ENCODE data around the gene S1PR4.
"Not testable (repeated sequence)": the region's sequence is repeated elsewhere in the genome, so short reads cannot be mapped to it uniquely, and the experiment has no call there.

The S1PR4 gene

DNA sequence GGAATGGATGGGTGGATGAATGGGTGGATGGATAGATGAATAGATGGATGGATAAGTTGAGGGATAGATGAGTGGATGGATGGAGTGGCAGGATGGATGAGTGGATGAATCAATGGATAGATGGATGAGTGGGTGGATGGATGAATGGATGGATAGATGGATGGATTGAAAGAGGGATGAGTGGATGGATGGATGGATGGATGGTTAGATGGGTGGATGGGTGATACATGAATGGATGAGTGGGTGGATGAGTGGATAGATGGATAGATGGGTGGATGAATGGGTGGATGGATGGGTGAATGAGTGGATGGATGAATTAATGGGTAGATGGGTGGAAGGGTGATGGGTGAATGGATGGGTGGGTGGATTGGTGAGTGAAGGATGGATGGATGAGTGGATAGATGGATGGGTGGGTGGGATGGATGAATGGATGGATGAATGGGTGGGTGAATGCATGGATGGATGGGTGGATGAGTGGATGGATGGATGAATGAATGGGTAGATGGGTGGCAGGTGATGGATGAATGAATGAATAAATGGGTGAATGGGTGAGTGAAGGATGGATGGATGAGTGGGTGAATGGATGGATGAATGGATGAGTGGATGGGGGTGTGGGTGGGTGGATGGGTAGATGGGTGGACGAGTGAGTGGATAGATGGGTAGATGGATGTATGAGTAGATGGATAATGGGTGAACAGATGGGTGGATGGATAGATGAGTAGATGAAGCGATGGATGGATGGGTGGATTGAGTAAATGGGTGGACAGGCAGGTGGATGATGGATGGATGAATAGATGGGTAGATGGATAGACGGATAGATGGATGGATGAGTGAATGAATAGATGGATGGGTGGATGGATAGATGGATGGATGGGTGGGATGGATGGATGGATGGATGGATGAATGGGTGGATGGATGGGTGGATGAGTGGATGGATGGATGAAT is 25.0 kb upstream of the S1PR4 start:
- no peak for DNase-seq

DNA sequence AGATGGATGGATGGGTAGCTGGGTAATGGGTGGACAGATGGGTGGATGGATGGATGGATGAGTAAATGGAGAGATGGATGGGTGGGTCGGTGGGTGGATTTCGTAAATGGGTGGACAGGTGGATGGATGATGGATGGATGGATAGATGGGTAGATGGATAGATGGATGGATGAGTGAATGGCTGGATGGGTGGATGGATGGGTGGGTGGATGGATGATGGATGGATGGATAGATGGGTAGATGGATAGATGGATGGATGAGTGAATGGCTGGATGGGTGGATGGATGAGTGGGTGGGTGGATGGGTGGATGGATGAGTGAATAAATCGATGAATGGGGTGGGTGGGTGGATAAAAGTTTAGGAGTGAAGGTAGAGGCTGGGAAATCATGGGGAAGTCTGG is 24.1 kb upstream of the S1PR4 start:
- DNase-seq: not testable (repeated sequence)

DNA sequence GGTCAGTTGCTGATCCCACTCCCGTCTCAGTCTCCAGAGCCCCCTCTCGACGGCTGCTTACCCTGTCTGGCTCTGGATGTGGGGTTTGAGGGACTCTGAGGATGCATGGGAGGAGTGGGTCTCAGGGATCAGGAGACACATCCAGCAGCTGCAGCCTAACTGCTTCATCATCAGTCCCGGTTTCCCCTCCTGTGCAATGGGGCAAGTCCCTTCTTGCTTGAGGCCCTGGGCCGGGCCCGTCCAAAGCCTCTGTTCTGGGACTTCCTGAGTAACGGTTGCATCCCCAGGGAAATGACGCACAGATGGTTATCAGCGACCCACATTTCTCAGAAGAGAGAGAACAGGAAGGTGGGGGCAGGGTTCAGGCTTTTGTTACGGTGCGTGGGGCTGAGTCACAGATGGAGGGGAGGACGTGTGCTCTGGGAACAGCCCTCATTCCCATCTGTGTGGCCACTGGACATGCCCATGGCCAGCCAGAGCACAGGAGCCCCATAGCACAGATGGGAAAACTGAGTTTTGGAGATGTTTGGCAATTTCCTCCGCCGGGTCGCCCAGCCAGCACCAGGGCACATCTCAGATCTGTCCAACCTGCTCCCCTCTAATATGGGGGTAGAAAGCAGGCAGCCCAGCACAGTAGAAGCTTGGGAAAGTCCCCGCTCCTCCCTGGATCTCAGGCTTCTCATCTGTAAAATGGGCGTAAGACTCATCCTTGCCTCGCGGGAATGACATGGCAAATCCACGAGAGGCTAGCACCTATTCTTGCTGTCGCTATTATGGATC is 23.4 kb upstream of the S1PR4 start:
- DNase-seq: peak; percentile 20

DNA sequence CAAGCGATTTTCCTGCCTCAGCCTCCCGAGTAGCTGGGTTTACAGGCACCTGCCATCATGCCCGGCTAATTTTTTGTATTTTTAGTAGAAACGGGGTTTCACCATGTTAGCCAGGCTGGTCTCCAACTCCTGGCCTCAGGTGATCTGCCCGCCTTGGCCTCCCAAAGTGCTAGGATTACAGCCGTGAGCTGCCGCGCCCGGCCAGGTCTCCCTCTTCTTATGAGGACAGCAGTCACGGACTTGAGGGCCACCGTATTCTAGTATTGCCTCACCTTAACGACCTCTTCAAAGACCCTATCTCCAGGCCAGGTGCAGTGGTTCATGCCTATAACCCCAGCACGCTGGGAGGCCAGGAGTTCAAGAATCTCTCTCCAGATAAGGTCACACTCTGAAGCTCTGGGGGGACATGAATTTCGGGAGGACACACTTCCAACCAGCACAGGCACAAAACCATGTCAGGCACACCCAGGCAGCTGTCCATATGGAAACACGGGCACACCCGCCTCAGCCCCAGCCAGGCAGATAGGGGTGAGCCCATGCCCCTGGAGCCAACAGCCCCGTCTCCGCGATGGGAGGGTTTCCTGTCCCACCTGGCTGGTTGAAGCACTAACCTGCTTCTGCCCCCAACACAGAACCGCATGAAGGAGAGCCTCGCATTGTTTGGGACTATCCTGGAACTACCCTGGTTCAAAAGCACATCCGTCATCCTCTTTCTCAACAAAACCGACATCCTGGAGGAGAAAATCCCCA is 21.3 kb upstream of the S1PR4 start:
- DNase-seq: no peak

DNA sequence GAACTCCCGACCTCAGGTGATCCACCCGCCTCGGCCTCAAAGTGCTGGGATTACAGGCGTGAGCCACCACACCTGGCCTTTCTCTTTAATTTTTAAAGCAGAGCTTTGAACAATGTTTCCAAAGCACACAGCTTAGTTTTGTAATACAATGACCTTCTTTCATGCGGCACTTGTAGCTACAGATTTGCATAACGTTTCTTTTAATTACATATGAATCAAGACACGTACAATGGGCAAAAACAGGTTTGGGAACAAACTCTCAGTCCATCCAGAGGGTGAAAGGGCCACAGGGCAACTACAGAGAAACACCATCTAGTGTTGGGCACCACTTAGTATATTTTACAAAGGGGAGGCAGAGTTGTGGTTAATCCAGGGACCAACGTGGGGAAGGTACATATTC is 19.0 kb upstream of the S1PR4 start:
- no peak for DNase-seq

DNA sequence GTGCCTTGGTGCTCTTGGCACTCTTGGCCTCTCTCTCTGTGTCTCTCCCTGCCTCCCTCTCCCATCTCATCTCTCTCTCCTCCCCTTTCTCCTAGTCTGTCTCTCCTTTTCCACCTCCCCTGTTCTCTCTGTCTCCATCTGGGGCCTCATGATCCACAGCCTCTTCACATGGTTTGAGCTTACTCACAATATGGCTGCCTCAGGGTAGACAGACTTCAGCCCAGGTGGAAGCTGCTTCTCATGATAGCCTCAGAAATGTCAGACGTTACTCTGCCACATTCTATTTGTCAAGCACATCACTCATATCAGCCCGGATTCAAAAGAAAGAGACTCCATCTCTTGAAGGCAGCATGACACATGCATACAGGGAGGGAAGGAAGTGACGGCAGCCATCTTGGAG is 18.4 kb upstream of the S1PR4 start:
- DNase-seq: no peak

DNA sequence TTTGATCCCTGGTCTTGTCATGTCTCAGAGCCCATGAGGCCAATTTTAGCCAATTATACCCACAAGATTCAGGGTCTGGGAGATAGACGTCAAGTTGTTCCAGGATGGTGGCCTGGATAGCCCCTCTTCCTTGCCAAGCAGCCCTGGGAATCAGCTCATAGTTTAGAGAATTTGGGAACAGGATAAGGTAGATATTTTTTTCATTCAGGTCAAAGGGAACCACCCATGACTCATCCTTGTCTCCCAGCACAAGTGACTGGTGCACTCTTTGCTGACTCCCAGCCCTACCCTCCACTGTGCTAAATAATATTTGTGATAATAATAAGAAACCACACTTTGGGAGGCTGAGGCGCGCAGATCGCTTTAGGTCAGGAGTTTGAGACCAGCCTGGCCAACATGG is 17.1 kb upstream of the S1PR4 start:
- DNase-seq: no peak

DNA sequence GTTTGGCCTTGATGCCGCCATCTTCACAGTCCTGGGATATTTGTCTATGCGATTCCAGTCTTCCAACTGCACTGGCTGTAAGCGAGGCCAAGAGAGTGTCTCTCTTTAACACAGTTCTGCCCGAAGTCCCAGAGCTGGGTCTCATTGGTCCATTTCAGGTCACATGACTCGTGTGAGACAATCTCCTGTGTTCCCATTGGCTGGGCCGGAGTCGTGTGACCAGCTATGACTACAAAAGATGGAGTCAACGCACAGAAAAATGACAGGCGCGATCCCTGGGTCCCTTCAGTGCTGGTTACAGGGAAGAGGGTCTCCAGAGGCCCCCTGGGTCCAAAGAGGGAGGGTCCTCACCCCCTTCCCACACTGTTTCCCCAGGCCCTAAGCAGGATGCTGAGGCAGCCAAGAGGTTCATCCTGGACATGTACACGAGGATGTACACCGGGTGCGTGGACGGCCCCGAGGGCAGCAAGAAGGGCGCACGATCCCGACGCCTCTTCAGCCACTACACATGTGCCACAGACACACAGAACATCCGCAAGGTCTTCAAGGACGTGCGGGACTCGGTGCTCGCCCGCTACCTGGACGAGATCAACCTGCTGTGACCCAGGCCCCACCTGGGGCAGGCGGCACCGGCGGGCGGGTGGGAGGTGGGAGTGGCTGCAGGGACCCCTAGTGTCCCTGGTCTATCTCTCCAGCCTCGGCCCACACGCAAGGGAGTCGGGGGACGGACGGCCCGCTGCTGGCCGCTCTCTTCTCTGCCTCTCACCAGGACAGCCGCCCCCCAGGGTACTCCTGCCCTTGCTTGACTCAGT is 15.9 kb upstream of the S1PR4 start:
- no peak for DNase-seq

DNA sequence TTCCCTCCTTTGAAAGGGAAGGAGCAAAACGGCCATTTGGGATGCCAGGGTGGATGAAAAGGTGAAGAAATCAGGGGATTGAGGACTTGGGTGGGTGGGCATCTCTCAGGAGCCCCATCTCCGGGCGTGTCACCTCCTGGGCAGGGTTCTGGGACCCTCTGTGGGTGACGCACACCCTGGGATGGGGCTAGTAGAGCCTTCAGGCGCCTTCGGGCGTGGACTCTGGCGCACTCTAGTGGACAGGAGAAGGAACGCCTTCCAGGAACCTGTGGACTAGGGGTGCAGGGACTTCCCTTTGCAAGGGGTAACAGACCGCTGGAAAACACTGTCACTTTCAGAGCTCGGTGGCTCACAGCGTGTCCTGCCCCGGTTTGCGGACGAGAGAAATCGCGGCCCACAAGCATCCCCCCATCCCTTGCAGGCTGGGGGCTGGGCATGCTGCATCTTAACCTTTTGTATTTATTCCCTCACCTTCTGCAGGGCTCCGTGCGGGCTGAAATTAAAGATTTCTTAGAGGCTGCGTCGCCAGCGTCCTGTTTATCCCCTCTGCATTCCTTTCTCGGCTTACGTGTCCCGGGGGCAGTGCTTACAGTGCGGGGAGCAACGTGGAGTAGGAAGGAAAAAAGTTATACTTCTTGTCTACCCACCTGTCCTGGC is 15.2 kb upstream of the S1PR4 start:
- DNase-seq: peak; percentile 19

DNA sequence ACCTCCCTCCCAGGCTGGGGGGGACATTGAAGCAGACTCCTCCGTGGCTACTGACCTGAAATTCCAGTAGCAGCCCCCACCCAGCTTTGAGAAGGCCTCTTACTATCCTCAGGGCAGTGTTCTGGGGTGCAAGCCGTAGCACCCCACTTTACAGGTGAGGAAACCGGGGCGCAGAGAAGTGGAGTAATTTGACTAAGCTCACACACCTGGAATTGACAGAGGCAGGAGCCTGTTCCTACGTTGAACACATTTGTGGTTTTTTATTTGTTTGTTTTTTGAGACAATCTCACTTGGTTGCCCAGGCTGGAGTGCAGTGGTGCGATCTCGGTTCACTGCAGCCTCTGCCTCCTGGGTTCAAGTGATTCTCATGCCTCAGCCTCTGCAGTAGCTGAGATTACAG is 14.6 kb upstream of the S1PR4 start:
- no peak for DNase-seq

DNA sequence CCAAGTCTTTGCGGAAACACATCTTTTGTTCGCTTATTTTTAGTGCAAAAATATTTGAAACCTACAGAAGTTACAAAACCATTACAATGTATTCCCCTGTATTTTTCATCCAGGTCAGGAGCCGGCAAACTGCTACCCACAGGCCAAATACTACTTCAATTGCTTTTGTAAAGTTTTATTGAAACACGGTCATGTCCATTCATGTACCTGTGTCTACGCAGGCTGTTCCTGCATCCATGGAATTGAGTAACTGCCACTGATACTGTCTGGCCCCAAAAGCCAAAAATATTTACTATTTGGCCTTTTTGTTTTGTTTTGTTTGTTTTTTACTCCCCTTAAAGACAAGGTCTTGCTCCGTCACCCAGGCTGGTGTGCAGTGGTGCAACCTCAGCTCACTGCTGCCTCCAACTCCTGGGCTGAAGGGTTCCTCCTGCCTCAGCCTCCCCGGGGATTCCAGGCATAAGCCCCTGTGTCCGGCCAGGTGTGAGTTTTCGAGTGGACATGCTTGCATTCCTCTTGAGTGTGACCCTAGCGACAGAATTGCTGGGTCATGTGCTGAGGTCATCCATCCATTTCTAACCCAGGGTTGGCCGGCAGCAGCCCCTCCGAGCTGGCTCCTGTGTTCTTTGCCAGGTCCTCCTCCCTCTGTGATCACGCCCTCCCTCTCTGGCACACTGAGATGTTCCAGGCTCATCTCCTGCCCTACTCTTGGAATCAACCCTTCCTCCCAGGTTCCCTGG is 10.9 kb upstream of the S1PR4 start:
- DNase-seq: no peak

DNA sequence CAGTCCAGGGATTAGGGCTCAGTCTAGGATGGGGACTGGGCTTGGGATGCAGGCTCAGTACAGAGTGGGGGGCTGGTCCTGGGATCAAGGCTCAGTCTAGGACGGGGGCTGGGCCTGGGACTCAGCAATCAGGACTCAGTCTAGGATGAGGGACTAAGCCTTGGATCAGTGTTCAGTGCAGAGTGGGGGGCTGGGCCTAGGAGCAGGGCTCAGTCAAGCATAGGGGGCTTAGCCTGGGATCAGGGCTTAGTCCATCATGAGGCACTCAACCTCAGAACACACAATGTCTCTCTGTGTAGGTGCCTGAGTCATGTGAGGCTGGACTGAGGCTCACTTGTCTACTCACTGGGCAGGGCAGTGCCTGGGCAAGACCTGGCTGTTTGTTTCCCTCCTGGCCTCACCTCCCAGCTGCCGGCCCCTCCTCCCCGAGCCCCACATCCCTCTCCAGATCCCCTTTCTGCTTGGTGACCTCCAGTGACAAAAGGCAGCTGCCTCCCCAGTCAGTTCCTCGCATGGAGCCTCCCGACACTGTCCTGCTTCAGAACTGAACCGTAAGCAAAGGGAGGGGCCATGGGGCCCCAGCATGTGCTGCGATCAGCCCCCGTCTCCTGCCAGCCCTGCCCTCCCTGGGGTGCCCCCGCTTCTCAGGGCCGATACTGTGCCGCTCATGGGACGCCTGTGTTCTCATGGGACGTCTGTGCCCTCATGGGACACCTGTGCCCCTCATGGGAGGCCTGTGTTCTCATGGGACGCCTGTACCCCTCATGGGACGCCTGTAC is 6.5 kb upstream of the S1PR4 start:
- DNase-seq: no peak

DNA sequence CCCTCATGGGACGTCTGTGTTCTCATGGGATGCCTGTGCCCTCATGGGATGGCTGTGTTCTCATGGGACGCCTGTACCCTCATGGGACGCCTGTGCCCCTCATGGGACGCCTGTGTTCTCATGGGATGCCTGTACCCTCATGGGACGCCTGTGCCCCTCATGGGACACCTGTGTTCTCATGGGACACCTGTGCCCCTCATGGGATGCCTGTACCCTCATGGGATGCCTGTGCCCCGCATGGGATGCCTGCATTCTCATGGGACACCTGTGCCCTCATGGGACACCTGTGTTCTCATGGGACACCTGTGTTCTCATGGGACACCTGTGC is 5.9 kb upstream of the S1PR4 start:
- DNase-seq: not testable (repeated sequence)

DNA sequence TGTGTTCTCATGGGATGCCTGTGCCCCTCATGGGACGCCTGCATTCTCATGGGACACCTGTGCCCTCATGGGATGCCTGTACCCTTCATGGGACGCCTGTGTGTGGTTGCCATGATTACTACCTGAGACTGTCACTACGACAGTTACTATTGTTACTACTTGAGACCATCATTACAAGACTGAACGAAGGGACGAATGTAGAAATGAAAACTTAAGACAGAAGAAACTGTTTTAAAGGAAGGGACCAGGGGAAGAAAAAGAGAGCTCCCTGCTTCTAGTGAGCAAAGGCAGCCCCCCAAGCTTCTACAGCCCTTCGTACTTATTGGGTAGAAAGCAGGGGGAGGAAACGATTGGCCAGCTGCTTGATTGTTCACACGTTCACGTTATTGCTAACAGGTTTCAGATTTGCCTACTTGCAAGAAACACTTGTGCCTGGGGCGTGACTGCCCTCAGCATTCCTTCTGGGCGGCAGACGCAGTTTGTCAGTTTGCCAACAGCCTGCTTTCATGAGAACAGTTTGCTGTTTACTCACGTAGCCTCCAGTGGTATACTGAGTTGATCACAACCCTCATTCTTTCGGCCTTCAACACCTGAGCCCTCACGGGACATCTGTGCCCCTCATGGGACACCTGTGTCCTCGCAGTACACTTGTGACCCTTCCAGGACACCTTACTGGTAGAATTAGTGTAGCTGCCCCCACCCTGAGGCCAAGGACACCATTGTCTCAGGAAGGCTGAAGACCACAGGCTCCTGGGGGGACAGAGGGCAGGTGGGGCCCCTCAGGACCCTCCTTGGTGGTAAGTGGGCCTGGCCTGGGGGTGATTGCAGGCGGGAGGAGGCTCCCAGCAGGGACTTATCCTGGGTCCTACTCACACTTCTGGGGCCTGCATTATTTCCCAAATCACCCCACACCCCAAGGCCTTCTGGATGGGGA is 2.5 kb upstream of the S1PR4 start:
- DNase-seq: no peak

DNA sequence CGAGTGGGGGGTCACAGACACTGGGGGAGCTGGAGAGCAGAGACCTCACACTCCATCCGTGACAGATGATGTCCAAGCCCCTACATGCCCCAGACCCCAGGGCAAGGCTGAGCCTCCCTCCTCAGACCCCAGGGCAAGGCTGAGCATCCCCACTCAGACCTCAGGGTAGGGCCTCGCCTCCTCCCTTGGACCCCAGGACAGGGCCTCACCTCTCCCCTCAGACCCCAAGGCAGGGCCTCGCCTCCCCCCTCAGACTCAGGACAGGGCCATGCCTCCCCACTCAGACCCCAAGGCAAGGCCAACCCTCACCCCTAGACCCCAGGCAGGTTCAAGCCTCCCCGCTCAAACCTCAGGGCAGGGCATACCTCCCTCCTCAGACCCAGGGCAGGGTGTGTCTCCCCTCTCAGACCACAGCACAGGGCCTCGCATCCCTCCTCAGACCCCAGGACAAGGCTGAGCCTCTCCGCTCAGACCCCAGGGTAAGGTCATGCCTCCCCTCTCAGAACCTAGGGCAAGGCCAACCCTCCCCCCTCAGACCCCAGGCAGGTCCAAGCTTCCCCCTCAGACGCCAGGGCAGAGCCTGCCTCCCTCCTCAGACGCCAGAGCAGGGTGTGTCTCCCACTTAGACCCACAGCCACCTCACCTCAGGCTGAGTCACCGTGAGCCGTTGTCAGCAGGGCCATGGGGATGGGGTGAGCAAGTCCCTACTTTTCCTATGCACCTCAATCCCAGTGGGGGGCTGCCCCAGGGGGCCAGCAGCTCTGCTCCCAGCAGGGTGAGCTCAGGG is 1.7 kb upstream of the S1PR4 start:
- DNase-seq: no peak

DNA sequence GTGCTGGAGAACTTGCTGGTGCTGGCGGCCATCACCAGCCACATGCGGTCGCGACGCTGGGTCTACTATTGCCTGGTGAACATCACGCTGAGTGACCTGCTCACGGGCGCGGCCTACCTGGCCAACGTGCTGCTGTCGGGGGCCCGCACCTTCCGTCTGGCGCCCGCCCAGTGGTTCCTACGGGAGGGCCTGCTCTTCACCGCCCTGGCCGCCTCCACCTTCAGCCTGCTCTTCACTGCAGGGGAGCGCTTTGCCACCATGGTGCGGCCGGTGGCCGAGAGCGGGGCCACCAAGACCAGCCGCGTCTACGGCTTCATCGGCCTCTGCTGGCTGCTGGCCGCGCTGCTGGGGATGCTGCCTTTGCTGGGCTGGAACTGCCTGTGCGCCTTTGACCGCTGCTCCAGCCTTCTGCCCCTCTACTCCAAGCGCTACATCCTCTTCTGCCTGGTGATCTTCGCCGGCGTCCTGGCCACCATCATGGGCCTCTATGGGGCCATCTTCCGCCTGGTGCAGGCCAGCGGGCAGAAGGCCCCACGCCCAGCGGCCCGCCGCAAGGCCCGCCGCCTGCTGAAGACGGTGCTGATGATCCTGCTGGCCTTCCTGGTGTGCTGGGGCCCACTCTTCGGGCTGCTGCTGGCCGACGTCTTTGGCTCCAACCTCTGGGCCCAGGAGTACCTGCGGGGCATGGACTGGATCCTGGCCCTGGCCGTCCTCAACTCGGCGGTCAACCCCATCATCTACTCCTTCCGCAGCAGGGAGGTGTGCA is 587 bp downstream of the S1PR4 start:
- no peak for DNase-seq

DNA sequence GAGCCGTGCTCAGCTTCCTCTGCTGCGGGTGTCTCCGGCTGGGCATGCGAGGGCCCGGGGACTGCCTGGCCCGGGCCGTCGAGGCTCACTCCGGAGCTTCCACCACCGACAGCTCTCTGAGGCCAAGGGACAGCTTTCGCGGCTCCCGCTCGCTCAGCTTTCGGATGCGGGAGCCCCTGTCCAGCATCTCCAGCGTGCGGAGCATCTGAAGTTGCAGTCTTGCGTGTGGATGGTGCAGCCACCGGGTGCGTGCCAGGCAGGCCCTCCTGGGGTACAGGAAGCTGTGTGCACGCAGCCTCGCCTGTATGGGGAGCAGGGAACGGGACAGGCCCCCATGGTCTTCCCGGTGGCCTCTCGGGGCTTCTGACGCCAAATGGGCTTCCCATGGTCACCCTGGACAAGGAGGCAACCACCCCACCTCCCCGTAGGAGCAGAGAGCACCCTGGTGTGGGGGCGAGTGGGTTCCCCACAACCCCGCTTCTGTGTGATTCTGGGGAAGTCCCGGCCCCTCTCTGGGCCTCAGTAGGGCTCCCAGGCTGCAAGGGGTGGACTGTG is 1.2 kb downstream of the S1PR4 start:
- DNase-seq: no peak
